HepG2 (cell line): Measurements from ENCODE around the gene NCOA1. TPM values are rescaled to one million over a fixed set of nuclear protein-coding genes. Genes with fewer than 3 reads are reported as not detected.
"Not testable (repeated sequence)": the region's sequence is repeated elsewhere in the genome, so short reads cannot be mapped to it uniquely, and the experiment has no call there.

Experiments used
- ATAC-seq: fragments of 200-7000 bp; cut with Tn5 transposase; 3 replicates; pipeline ENCODE4 v1.9.1; 2020; ENCODE audit warnings: mild to moderate bottlenecking, moderate library complexity
- BruUV-seq: library from RNA; stranded (reverse); fragments of 400-500 nt; replicated peaks from 2 replicates; lab custom pipeline; 2021; lab: Mats Ljungman, UMichigan
- CTCF ChIA-PET: fragments of 300-600 bp; formaldehyde crosslinking; extraction: SDS; loops from one replicate; lab custom pipeline; 2021; ENCODE audit warnings: low total read pairs, inconsistent platforms, low intra/inter-chr PET ratio; lab: Yijun Ruan, JAX
- POLR2A ChIA-PET: fragments of 350-600 bp; sonication (Branson Sonifier 250); formaldehyde crosslinking; loops from one replicate; lab custom pipeline; 2020; ENCODE audit warnings: antibody characterized with exemption, inconsistent platforms; lab: Yijun Ruan, JAX
- DNase-seq: peaks from one replicate; pipeline ENCODE4 v3.0.0-alpha.2; 2015; ENCODE audit warnings: low spot score
- FAIRE-seq: peaks from 3 replicates; lab custom pipeline; 2011; peaks lifted over from hg19 to GRCh38; lab: Jason Lieb, UNC
- H2AFZ ChIP-seq: one replicate; pipeline ENCODE4 v1.6.1; 2011; ENCODE audit warnings: low read length, inconsistent platforms
- H3K27ac ChIP-seq: fragments of 300-600 bp; 3 replicates; pipeline ENCODE4 v1.8.0; 2011; ENCODE audit warnings: mixed run types, mild to moderate bottlenecking, mixed read lengths, low read length, inconsistent platforms; ENCODE audit not compliant: insufficient read depth; ENCODE audit errors: extremely low read length
- H3K27me3 ChIP-seq, 2 experiments: fragments of 200-600 bp in 1 of 2; 2 replicates in 1 of 2; 3 replicates in 1 of 2; pipeline versions ENCODE4 v1.6.0 to v1.8.0; 2011; ENCODE audit warnings: low read length in 2 of 2, mild to moderate bottlenecking in 2 of 2, moderate library complexity in 2 of 2, inconsistent platforms in 1 of 2; ENCODE audit not compliant: insufficient read depth in 2 of 2, control insufficient read depth in 1 of 2
- H3K36me3 ChIP-seq, 2 experiments: fragments of 200-600 bp in 1 of 2; replicated peaks in 1 of 2; 2 replicates in 1 of 2; 3 replicates in 1 of 2; pipeline versions ENCODE4 v1.5.1 to v1.8.0; 2011; ENCODE audit warnings: low read length in 2 of 2, inconsistent platforms in 1 of 2; ENCODE audit not compliant: insufficient read depth in 2 of 2, control insufficient read depth in 1 of 2
- H3K4me1 ChIP-seq: 2 replicates; pipeline ENCODE4 v1.5.1; 2012; ENCODE audit warnings: low read length, inconsistent platforms; ENCODE audit not compliant: insufficient read depth
- H3K4me2 ChIP-seq: 2 replicates; pipeline ENCODE4 v1.6.0; 2011; ENCODE audit warnings: low read depth, low read length, inconsistent platforms
- H3K4me3 ChIP-seq, 3 experiments: fragments of 200-600 bp in 1 of 3; sonication (generic), shearing (Covaris generic) in 1 of 3; replicated peaks in 1 of 3; 2 replicates each; pipeline ENCODE4 v1.5.1; 2011 to 2016; ENCODE audit warnings: low read length in 3 of 3, inconsistent platforms in 2 of 3, low read depth in 2 of 3, mild to moderate bottlenecking in 2 of 3, control low read depth in 1 of 3, mixed read lengths in 1 of 3; ENCODE audit not compliant: insufficient read depth in 1 of 3
- H3K79me2 ChIP-seq: one replicate; pipeline ENCODE4 v1.6.1; 2011; ENCODE audit warnings: low read length, inconsistent platforms; ENCODE audit not compliant: insufficient read depth
- H3K9ac ChIP-seq: 2 replicates; pipeline ENCODE4 v1.6.0; 2011; ENCODE audit warnings: mild to moderate bottlenecking, low read depth, low read length, inconsistent platforms; ENCODE audit not compliant: insufficient read depth
- H3K9me3 ChIP-seq: 2 replicates; pipeline ENCODE4 v1.5.1; 2012; ENCODE audit warnings: mild to moderate bottlenecking, low read length
- H4K20me1 ChIP-seq: 2 replicates; pipeline ENCODE4 v1.6.0; 2011; ENCODE audit warnings: inconsistent platforms, mild to moderate bottlenecking, low read length, moderate library complexity; ENCODE audit not compliant: insufficient read depth
- FOXA1 ChIP-seq, 2 experiments: fragments of 450-650 bp in 1 of 2; sonication (generic) in 1 of 2; formaldehyde crosslinking in 1 of 2; IDR thresholded peaks; 2 replicates each; pipeline versions ENCODE4 v1.4.0 to v1.6.1; 2016 to 2020; ENCODE audit warnings: missing genetic modification reagents in 1 of 2
- MAFF ChIP-seq: IDR thresholded peaks from 2 replicates; pipeline ENCODE4 v1.6.1; 2011; ENCODE audit warnings: low read depth, low read length, improper control_type of control experiment
- MAFK ChIP-seq, 2 experiments: IDR thresholded peaks in 1 of 2; conservative IDR thresholded peaks in 1 of 2; 2 replicates each; pipeline ENCODE4 v1.6.1; 2011; ENCODE audit warnings: improper control_type of control experiment in 2 of 2, low read length in 2 of 2
- NFE2 ChIP-seq: sonication (generic); formaldehyde crosslinking; IDR thresholded peaks from 2 replicates; pipeline ENCODE4 v1.4.0; 2020; ENCODE audit warnings: missing genetic modification reagents
- NFE2L2 ChIP-seq: fragments of 150-350 bp; IDR thresholded peaks from 2 replicates; pipeline ENCODE4 v1.6.1; 2014; ENCODE audit warnings: low read length
- NRL ChIP-seq: sonication (generic); formaldehyde crosslinking; IDR thresholded peaks from 2 replicates; pipeline ENCODE4 v1.5.0; 2020; ENCODE audit warnings: missing genetic modification reagents, mild to moderate bottlenecking, moderate library complexity, borderline replicate concordance
- WGBS: methylation state at CpG from one replicate; pipeline ENCODE4 v1.1.6; 2017; ENCODE audit warnings: low lambda C conversion rate; 5-methylcytosine and 5-hydroxymethylcytosine counted together
- in situ Hi-C: cut with HindIII; loops from 2 replicates; pipeline ENCODE4 v1.10.0; 2017; ENCODE audit warnings: low pct_unique_long_range_greater_than_20kb; ENCODE audit not compliant: extremely low pct_ligation_motif_present
- intact Hi-C: fragments of 100-400 bp; cut with micrococcal nuclease; formaldehyde crosslinking; loops from one replicate; pipeline ENCODE4 v1.10.0; 2022; ENCODE audit not compliant: unreplicated experiment
- polyA plus RNA-seq, 8 experiments: library from polyadenylated mRNA; depleted of rRNA in 3 of 8; stranded (reverse) in 7 of 8; unstranded in 1 of 8; fragments of >200 nt; fragmentation: Illumina TruSeq in 4 of 8; extraction: Trizol in 4 of 8; gene quantifications; 2 replicates each; pipeline versions ENCODE4 v1.2.1 to v1.2.3, GENCODE V29; 2011 to 2016; ENCODE audit warnings: low read depth in 4 of 8, missing spikeins in 1 of 8, mixed read lengths in 1 of 8; ENCODE audit not compliant: insufficient read depth in 1 of 8
- total RNA-seq, 5 experiments: library from RNA; depleted of rRNA; stranded (reverse); fragments of >200 nt; fragmentation: Illumina TruSeq; extraction: Trizol; gene quantifications; 2 replicates each; pipeline ENCODE4 v1.2.3, GENCODE V29; 2016; ENCODE audit warnings: low read depth in 1 of 5
- TF ChIP-seq, protein P1 (sequence below): sonication (generic); formaldehyde crosslinking; IDR thresholded peaks from 2 replicates; pipeline ENCODE4 v1.5.1; 2020; ENCODE audit warnings: mild to moderate bottlenecking, missing genetic modification reagents, moderate library complexity
- TF ChIP-seq, protein P2 (sequence below): sonication (generic); formaldehyde crosslinking; IDR thresholded peaks from 2 replicates; pipeline ENCODE4 v1.4.0; 2020; ENCODE audit warnings: missing genetic modification reagents, borderline replicate concordance

Gene NCOA1
- total and polyA plus RNA-seq, 2 of the 13 experiments (the other 11 are each of a cell fraction or from before 2014, with no cell fraction given), result 10.0 to 10.4 TPM

DNA sequence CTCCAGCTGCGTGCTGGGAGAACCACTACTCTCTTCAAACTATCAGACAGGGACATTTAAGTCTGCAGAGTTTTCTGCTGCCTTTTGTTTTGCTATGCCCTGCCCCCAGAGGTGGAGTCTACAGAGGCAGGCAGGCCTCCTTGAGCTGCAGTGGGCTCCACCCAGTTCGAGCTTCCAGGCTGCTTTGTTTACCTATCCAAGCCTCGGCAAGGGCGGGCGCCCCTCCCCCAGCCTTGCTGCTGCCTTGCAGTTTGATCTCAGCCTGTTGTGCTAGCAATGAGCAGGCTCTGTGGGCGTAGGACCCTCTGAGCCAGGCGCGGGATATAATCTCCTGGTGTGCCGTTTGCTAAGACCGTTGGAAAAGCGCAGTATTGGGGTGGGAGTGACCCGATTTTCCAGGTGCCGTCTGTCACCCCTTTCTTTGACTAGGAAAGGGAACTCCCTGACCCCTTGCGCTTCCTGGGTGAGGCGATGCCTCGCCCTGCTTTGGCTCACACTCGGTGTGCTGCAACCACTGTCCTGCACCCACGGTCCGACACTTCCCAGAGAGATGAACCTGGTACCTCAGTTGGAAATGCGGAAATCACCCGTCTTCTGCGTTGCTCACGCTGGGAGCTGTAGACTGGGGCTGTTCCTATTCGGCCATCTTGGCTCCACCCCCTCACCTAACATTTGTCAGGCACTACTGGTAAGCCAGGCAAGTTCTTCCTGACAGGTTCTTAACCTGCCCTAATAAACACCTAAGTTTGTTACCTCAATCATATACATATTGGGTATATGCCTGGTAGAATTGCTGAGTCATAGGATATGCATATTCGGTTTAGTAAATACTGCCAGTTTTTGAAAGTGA, 315.0 kb downstream of the NCOA1 start:
- H3K9ac ChIP-seq; H3K4me2 ChIP-seq; ATAC-seq; CTCF ChIA-PET; H3K4me3 ChIP-seq; H4K20me1 ChIP-seq; in situ Hi-C loops; BruUV-seq; H3K27me3 ChIP-seq; H3K27ac ChIP-seq; H3K9me3 ChIP-seq; TF ChIP-seq FOXA1 (IDR thresholded peaks at IDR 0.05): not testable (repeated sequence)
- peaks cover 7 to 22% of the 10 kb centered on the region in 2 experiments; a peak in 4 of 5 replicates for H3K36me3 ChIP-seq
- peak; percentile 93 to 94 for TF ChIP-seq MAFK (conservative IDR thresholded peaks at IDR 0.05 in 1 of 2, IDR thresholded peaks at IDR 0.05 in 1 of 2; ENCODE audit: low read length in 2 of 2)
- TF ChIP-seq, protein P1, sequence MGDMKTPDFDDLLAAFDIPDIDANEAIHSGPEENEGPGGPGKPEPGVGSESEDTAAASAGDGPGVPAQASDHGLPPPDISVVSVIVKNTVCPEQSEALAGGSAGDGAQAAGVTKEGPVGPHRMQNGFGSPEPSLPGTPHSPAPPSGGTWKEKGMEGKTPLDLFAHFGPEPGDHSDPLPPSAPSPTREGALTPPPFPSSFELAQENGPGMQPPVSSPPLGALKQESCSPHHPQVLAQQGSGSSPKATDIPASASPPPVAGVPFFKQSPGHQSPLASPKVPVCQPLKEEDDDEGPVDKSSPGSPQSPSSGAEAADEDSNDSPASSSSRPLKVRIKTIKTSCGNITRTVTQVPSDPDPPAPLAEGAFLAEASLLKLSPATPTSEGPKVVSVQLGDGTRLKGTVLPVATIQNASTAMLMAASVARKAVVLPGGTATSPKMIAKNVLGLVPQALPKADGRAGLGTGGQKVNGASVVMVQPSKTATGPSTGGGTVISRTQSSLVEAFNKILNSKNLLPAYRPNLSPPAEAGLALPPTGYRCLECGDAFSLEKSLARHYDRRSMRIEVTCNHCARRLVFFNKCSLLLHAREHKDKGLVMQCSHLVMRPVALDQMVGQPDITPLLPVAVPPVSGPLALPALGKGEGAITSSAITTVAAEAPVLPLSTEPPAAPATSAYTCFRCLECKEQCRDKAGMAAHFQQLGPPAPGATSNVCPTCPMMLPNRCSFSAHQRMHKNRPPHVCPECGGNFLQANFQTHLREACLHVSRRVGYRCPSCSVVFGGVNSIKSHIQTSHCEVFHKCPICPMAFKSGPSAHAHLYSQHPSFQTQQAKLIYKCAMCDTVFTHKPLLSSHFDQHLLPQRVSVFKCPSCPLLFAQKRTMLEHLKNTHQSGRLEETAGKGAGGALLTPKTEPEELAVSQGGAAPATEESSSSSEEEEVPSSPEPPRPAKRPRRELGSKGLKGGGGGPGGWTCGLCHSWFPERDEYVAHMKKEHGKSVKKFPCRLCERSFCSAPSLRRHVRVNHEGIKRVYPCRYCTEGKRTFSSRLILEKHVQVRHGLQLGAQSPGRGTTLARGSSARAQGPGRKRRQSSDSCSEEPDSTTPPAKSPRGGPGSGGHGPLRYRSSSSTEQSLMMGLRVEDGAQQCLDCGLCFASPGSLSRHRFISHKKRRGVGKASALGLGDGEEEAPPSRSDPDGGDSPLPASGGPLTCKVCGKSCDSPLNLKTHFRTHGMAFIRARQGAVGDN (CRISPR knock-in tag), result peak; percentile 42; the same call in 1 of the 2 replicates
- peak; percentile 89 for TF ChIP-seq MAFF
- TF ChIP-seq FOXA1 (CRISPR knock-in tag; IDR thresholded peaks at IDR 0.05), result peak; percentile 51
- peak; percentile 45; the same call in 1 of the 2 replicates for TF ChIP-seq NFE2 (CRISPR knock-in tag)
- TF ChIP-seq, protein P2, sequence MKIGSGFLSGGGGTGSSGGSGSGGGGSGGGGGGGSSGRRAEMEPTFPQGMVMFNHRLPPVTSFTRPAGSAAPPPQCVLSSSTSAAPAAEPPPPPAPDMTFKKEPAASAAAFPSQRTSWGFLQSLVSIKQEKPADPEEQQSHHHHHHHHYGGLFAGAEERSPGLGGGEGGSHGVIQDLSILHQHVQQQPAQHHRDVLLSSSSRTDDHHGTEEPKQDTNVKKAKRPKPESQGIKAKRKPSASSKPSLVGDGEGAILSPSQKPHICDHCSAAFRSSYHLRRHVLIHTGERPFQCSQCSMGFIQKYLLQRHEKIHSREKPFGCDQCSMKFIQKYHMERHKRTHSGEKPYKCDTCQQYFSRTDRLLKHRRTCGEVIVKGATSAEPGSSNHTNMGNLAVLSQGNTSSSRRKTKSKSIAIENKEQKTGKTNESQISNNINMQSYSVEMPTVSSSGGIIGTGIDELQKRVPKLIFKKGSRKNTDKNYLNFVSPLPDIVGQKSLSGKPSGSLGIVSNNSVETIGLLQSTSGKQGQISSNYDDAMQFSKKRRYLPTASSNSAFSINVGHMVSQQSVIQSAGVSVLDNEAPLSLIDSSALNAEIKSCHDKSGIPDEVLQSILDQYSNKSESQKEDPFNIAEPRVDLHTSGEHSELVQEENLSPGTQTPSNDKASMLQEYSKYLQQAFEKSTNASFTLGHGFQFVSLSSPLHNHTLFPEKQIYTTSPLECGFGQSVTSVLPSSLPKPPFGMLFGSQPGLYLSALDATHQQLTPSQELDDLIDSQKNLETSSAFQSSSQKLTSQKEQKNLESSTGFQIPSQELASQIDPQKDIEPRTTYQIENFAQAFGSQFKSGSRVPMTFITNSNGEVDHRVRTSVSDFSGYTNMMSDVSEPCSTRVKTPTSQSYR (CRISPR knock-in tag), result peak; percentile 92
- peak; percentile 25; the same call in 1 of the 2 replicates for TF ChIP-seq NRL (CRISPR knock-in tag)
- TF ChIP-seq NFE2L2, result peak; percentile 94
- TF ChIP-seq, all 625 proteins: peak for 8; not testable (repeated sequence) for 617
- POLR2A ChIA-PET, result interaction anchor here (1.9 kb wide), 1 partner anchor 13 kb away, joined by 14 read pairs; the partner anchor contains the start of genes CENPO and PTRHD1
- peaks cover 56% of the 10 kb centered on the region for H3K79me2 ChIP-seq
- intact Hi-C loops, FAIRE-seq, H2AFZ ChIP-seq, DNase-seq: not testable (repeated sequence)
- peaks cover 15% of the 10 kb centered on the region for H3K4me1 ChIP-seq
- WGBS, result 87% methylated on average over 25 of the region's 25 CpGs
